RWPE2 (cell line): ENCODE results near the gene ORMDL2.

Experiments
- ATAC-seq: fragments of 200-7000 bp; cut with Tn5 transposase; 3 replicates; pipeline ENCODE4 v1.9.1; 2021; ENCODE audit warnings: low read depth
- DNase-seq: peaks from one replicate; pipeline ENCODE4 v3.0.0-alpha.2; 2020; ENCODE audit warnings: low spot score
- H3K27ac ChIP-seq: fragments of 450-650 bp; 2 replicates; pipeline ENCODE4 v1.5.1; 2017; ENCODE audit warnings: mild to moderate bottlenecking; ENCODE audit not compliant: poor library complexity, severe bottlenecking
- H3K27me3 ChIP-seq: fragments of 250-450 bp; sonication (Bioruptor Pico); 2 replicates; pipeline ENCODE4 v1.5.1; 2021; ENCODE audit warnings: mild to moderate bottlenecking, moderate library complexity; ENCODE audit not compliant: insufficient read depth, poor library complexity, severe bottlenecking
- H3K36me3 ChIP-seq: fragments of 250-450 bp; sonication (Bioruptor Pico); 2 replicates; pipeline ENCODE4 v1.5.1; 2020; ENCODE audit warnings: low read depth, mild to moderate bottlenecking, moderate library complexity
- H3K4me1 ChIP-seq: fragments of 250-450 bp; sonication (Bioruptor Pico); 2 replicates; pipeline ENCODE4 v1.5.1; 2021; ENCODE audit warnings: mild to moderate bottlenecking, moderate library complexity; ENCODE audit not compliant: insufficient read depth, poor library complexity, severe bottlenecking
- H3K4me3 ChIP-seq: fragments of 250-450 bp; sonication (Bioruptor Pico); 2 replicates; pipeline ENCODE4 v1.5.1; 2021; ENCODE audit warnings: mild to moderate bottlenecking, moderate library complexity; ENCODE audit not compliant: severe bottlenecking
- H3K9me3 ChIP-seq: fragments of 250-450 bp; sonication (Bioruptor Pico); 2 replicates; pipeline ENCODE4 v1.5.1; 2021; ENCODE audit warnings: mild to moderate bottlenecking, moderate library complexity; ENCODE audit not compliant: severe bottlenecking
- TF ChIP-seq, protein P1 (sequence below): fragments of 450-650 bp; IDR thresholded peaks from one replicate; pipeline ENCODE4 v1.5.1; 2017; ENCODE audit warnings: mild to moderate bottlenecking, moderate library complexity; ENCODE audit not compliant: poor library complexity, severe bottlenecking

The ORMDL2 gene, protein sequence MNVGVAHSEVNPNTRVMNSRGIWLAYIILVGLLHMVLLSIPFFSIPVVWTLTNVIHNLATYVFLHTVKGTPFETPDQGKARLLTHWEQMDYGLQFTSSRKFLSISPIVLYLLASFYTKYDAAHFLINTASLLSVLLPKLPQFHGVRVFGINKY

DNA sequence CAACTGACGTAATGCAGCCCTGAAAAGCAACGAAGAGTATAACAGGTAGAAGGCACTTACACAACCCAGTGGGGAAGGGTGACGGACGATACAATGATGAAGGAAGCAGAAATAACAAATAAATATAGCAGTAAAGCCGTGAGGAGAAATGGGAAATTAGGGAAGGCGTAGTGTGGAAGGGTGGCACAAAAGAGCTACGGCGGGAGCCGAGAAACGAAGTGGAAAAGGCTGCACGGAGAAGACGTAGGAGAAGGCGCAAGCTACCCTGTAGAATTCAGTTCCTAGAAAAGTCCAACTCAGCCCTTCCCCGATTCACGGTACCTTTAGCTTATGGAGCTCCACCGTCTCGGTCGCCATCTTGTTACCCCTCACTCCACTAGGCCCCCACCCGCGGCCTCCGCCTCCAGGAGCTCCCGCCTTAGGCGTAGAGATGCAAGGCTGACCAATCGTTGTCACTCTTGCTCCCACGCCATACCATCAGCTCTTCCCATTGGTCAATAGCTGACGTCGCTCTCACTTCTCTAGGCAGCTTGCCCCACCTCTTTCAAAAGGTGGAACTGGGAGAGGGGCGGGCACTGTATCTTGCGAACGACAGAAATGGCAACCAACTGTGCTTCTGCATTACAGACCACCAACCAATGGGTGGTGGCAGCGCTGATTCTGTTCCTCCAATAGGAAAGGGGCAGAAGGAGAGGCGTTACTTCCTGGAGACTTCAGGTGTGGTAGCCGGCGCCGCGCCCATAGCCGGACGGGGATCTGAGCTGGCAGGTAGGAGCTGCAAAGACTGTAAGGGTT lies at the start of gene ORMDL2, which contains the start of gene SARNP:
Gene ORMDL2 (plus strand): TSS at position 697 of the 795 bp plus-strand sequence. CDS start 959 bp downstream, outside the sequence.
Gene SARNP (minus strand): TSS at position 380 of the 795 bp plus-strand sequence. CDS start 23 bp downstream, at position 357.
- ATAC-seq (peak; percentile 95), DNase-seq (peak; percentile 98)
- TF ChIP-seq, protein P1, sequence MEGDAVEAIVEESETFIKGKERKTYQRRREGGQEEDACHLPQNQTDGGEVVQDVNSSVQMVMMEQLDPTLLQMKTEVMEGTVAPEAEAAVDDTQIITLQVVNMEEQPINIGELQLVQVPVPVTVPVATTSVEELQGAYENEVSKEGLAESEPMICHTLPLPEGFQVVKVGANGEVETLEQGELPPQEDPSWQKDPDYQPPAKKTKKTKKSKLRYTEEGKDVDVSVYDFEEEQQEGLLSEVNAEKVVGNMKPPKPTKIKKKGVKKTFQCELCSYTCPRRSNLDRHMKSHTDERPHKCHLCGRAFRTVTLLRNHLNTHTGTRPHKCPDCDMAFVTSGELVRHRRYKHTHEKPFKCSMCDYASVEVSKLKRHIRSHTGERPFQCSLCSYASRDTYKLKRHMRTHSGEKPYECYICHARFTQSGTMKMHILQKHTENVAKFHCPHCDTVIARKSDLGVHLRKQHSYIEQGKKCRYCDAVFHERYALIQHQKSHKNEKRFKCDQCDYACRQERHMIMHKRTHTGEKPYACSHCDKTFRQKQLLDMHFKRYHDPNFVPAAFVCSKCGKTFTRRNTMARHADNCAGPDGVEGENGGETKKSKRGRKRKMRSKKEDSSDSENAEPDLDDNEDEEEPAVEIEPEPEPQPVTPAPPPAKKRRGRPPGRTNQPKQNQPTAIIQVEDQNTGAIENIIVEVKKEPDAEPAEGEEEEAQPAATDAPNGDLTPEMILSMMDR, result no peak
- H3K4me1 ChIP-seq, result peaks cover 17% of the 10 kb centered on the region
- H3K27ac ChIP-seq, result peak within 1 kb of the TSS; percentile 74
- no peaks in the 10 kb centered on the region for H3K9me3 ChIP-seq
- no peaks in the 10 kb centered on the region for H3K27me3 ChIP-seq
- H3K36me3 ChIP-seq, result peaks cover 86% of the 10 kb centered on the region
- peak within 1 kb of the TSS; percentile 66 for H3K4me3 ChIP-seq

DNA sequence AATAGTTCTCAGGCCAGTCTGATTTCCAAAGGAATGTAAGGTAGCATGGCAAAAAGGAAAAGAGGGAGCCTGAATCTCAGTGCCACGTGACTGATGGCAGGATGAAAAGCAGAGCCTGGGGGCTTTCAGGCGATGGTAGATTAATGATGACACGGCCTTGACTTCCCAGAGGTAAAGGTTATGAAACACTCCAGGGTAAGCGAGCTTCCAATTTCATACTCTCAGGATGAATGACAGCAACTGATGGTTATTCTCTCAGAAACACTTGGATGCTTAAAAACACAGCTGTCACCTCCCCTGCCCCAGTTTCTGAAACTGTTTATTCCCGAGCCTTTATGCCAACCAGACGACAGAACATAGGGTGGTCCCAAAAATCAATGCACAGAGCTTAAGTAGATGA lies 46.1 kb upstream of the ORMDL2 start:
- Histone ChIP-seq H3K27me3 (no peaks in the 10 kb centered on the region), H3K4me1 (no peaks in the 10 kb centered on the region), H3K36me3 (peaks cover 62% of the 10 kb centered on the region), H3K27ac (no peak overlapping the region), H3K9me3 (no peaks in the 10 kb centered on the region), H3K4me3 (no peak overlapping the region)
- no peak for DNase-seq
- TF ChIP-seq, protein P1, result no peak
- no peak for ATAC-seq

DNA sequence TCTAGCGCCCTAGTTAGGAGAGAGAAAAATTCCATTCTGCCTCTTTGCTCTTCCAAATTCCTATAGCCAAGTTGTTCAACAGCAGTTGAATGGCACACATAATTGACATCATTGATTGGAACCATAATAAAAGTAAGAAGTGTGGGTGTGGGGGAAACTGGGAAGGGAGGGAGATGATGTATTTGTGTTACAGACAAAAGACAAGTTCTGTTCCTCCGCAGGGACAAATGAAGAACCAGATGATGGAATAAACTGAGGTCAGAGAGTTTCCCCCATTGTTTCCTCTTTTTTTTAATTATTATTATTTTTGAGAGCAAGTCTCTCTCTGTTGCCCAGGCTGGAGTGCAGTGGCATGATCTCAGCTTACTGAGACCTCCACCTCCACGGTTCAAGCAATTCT lies 40.0 kb upstream of the ORMDL2 start:
- no peak for DNase-seq
- H3K4me3 ChIP-seq, result no peak overlapping the region
- no peak overlapping the region for H3K27ac ChIP-seq
- H3K36me3 ChIP-seq, result peaks cover 80% of the 10 kb centered on the region
- TF ChIP-seq, protein P1, result no peak
- H3K4me1 ChIP-seq, result no peaks in the 10 kb centered on the region
- no peaks in the 10 kb centered on the region for H3K27me3 ChIP-seq
- no peak for ATAC-seq
- H3K9me3 ChIP-seq, result no peaks in the 10 kb centered on the region

DNA sequence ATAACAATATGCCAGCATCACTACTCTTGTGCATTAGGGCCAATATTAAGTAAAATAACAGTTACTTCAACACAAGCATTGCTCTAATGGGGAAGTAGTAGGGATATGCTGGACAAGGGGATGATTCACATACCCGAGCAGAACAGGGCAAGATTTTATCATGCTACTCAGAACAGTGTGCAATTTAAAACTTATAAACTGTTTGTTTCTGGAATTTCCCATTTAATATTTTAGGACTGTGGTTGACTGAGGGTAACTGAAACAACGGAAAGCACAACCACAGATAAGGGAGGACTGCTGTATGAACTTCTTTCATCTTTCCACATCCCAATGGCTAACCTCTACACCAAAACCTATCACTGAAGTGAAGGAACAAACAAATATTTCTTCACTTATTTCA lies 37.2 kb upstream of the ORMDL2 start:
- H3K27ac ChIP-seq, result no peak overlapping the region
- ATAC-seq (no peak), DNase-seq (no peak)
- H3K4me3 ChIP-seq, result no peak overlapping the region
- no peaks in the 10 kb centered on the region for H3K4me1 ChIP-seq
- no peaks in the 10 kb centered on the region for H3K9me3 ChIP-seq
- H3K36me3 ChIP-seq, result peaks cover 91% of the 10 kb centered on the region
- TF ChIP-seq, protein P1, result no peak
- no peaks in the 10 kb centered on the region for H3K27me3 ChIP-seq

DNA sequence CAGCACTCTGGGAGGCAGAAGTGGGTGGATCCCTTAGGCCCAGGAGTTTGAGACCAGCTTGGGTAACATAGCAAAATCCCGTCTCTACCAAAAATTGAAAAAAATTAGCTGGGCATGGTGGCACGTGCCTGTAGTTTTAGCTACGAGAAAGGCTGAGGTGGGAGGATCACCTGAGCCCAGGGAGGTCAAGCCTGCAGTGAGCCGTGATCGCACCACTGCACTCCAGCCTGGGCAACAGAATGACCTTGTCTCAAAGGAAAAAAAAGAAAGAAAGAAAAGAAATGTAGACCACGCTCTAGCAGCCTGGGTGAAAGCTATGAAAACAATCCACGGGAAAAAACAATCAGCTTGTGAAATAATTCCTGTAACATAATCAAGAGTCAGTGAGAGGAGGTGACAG lies 29.3 kb upstream of the ORMDL2 start:
- no peaks in the 10 kb centered on the region for H3K27me3 ChIP-seq
- ATAC-seq (no peak), DNase-seq (no peak)
- no peaks in the 10 kb centered on the region for H3K9me3 ChIP-seq
- peaks cover 91% of the 10 kb centered on the region for H3K36me3 ChIP-seq
- TF ChIP-seq, protein P1, result no peak
- no peak overlapping the region for H3K27ac ChIP-seq
- no peak overlapping the region for H3K4me3 ChIP-seq
- no peaks in the 10 kb centered on the region for H3K4me1 ChIP-seq
